Lung (tissue), 12 donors: ENCODE measurements around the gene SDF4. TPM values are rescaled to one million over a fixed set of nuclear protein-coding genes. Genes with fewer than 3 reads are reported as not detected.

Source experiments
- ATAC-seq: fragments of 200-7000 bp; cut with Tn5 transposase; one replicate; pipeline ENCODE4 v1.9.1; 2020; ENCODE audit warnings: moderate number of reproducible peaks; ENCODE audit not compliant: insufficient read depth, low FRiP score
- DNase-seq, 3 donors: peaks; one replicate each; pipeline ENCODE4 v3.0.0-alpha.2; 2013 to 2017
- H3K27ac ChIP-seq, 2 donors: one replicate each; pipeline ENCODE4 v1.5.1; 2013; ENCODE audit warnings: mild to moderate bottlenecking in 2 of 2, moderate library complexity in 2 of 2, control low read depth in 1 of 2, inconsistent platforms in 1 of 2, low read depth in 1 of 2, low read length in 1 of 2
- H3K27me3 ChIP-seq, 3 donors: one replicate each; pipeline ENCODE4 v1.5.1; 2013; ENCODE audit warnings: low read length in 2 of 3; ENCODE audit not compliant: control insufficient read depth in 3 of 3, insufficient read depth in 3 of 3
- H3K36me3 ChIP-seq, 4 donors: one replicate each; pipeline ENCODE4 v1.5.1; 2013; ENCODE audit warnings: low read length in 4 of 4, mild to moderate bottlenecking in 1 of 4, moderate library complexity in 1 of 4; ENCODE audit not compliant: control insufficient read depth in 4 of 4, insufficient read depth in 4 of 4
- H3K4me1 ChIP-seq, 5 donors: one replicate each; pipeline ENCODE4 v1.5.1; 2013; ENCODE audit warnings: low read length in 5 of 5, mild to moderate bottlenecking in 2 of 5, moderate library complexity in 1 of 5; ENCODE audit not compliant: control insufficient read depth in 5 of 5, insufficient read depth in 5 of 5
- H3K4me3 ChIP-seq: one replicate; pipeline ENCODE4 v1.5.1; 2013; ENCODE audit warnings: mild to moderate bottlenecking, control low read depth, moderate library complexity
- H3K9ac ChIP-seq, 2 donors: one replicate each; pipeline ENCODE4 v1.5.1; 2013; ENCODE audit warnings: low read length in 2 of 2, control low read depth in 1 of 2; ENCODE audit not compliant: insufficient read depth in 1 of 2
- H3K9me3 ChIP-seq, 4 donors: one replicate each; pipeline ENCODE4 v1.5.1; 2013; ENCODE audit warnings: low read length in 3 of 4, mild to moderate bottlenecking in 1 of 4, moderate library complexity in 1 of 4; ENCODE audit not compliant: control insufficient read depth in 4 of 4, insufficient read depth in 3 of 4
- CTCF ChIP-seq: IDR thresholded peaks from 2 replicates; pipeline ENCODE4 v1.5.1; 2012; ENCODE audit warnings: mild to moderate bottlenecking; ENCODE audit errors: control extremely low read depth, extremely low read depth
- WGBS, 2 donors: extraction: QIAGEN DNeasy Blood & Tissue Kit; methylation state at CpG; one replicate each; pipeline ENCODE4 v1.1.7; 2013; 5-methylcytosine and 5-hydroxymethylcytosine counted together
- polyA plus RNA-seq, 2 donors: library from polyadenylated mRNA; stranded (reverse); fragments of 200-250 nt; gene quantifications; one replicate each; pipeline ENCODE4 v1.2.1, GENCODE V29; 2013
- total RNA-seq, 2 donors: library from RNA; depleted of rRNA in 1 of 2; stranded (reverse); fragments of >200 nt in 1 of 2; gene quantifications; one replicate each; pipeline ENCODE4 v1.2.1, GENCODE V29; 2014 to 2021
- donor health status: control.
- donor health status: control.
- donor health status: Bipolar disorder and iron deficiency.
- donor health status: healthy.
- donor health status: DM: yes; HTN: yes; CAD: no.

SDF4 gene
- total and polyA plus RNA-seq, 4 donors: 65.7 to 189 (median 143) TPM

DNA sequence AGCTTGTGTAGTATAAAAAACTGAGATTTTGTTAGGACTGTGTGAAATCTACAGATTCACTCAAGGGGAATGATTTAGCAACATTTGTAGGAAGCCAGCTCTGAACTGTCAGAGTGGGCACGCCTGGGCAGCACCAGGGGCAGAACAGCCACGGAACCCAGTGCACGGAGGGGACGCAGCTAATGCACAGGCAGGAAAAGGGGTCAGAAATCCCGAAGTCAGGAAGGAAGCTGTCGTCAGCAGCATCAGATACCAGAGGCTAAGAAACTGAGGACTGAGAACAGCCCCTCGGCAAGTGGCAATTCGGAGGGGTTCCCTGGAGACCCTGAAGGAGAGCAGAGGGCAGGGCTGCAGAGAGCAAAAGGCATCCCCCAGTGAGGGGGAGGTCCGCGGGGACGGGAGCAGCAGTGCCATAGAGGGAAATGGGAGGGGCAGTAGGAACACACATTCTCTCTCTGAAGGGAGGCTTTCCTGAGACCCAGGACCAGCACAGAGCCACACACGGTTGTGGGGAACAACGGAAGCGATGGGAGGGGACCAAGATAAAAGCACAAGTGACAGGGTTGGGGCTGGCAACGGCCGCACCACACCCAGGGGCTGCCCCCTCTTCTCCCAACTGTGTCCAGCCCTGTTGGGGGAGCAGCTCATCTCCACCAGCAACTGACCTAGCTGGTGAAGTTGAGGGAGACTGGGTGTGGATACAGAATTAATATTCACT lies 29.2 kb upstream of the SDF4 start:
- 54 to 57% methylated on average over 16 of the region's 16 CpGs for WGBS, 2 donors
- ATAC-seq: no peak
- no peak for DNase-seq

DNA sequence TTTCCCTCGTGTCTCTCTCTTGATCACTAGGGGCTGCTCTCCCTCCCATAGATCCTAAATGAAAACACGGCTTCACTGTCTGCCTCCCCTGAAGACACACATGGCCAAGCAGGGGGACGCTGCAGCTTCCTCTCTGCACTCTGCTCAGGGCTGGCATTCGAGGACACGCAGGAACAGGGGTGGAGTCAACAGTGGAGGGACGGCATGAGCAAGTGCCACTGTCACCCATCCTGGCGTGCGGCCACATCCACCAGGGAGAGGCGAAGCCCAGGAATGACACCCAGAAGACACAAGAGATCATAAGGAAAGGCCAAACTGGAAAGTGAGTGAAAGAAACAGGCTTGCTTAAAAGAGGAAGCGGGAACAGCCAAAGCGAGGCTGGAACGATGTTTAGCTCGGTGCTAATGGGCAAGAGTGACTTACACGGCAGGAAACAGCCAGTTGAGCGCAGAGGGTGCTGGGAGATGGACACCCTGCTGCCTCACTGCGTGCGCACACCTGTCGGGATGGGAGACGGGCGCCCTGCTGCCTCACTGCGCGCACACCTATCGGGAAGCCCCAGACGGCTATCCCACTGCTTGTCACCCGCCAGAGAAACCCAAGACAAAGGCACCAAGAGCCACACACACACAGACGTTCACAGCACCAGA lies 28.3 kb upstream of the SDF4 start:
- Histone ChIP-seq H3K36me3 (peaks cover 9 to 60% (median 12%) of the 10 kb centered on the region in 4 donors), H3K4me3 (no peak overlapping the region), H3K27ac (peak overlapping the region in 1 of 2 donors; percentile 49), H3K9me3 (peaks cover 0 to 5% (median 0%) of the 10 kb centered on the region in 4 donors), H3K9ac (no peak overlapping the region), H3K4me1 (peaks cover 0 to 10% (median 0%) of the 10 kb centered on the region in 5 donors), H3K27me3 (no peaks in the 10 kb centered on the region)
- no peak for TF ChIP-seq CTCF
- 74 to 82% methylated on average over 26 of the region's 26 CpGs for WGBS, 2 donors
- ATAC-seq: no peak
- no peak for DNase-seq

More for the DNA sequence above, 29.2 kb upstream of the SDF4 start:
- Histone ChIP-seq H3K9me3 (peaks cover 0 to 5% (median 0%) of the 10 kb centered on the region in 4 donors), H3K4me3 (no peak overlapping the region), H3K27me3 (no peaks in the 10 kb centered on the region), H3K4me1 (peaks cover 0 to 10% (median 0%) of the 10 kb centered on the region in 5 donors), H3K27ac (peak overlapping the region in 1 of 2 donors; percentile 51), H3K36me3 (peaks cover 6 to 56% (median 14%) of the 10 kb centered on the region in 4 donors), H3K9ac (no peak overlapping the region)
- TF ChIP-seq CTCF: no peak

DNA sequence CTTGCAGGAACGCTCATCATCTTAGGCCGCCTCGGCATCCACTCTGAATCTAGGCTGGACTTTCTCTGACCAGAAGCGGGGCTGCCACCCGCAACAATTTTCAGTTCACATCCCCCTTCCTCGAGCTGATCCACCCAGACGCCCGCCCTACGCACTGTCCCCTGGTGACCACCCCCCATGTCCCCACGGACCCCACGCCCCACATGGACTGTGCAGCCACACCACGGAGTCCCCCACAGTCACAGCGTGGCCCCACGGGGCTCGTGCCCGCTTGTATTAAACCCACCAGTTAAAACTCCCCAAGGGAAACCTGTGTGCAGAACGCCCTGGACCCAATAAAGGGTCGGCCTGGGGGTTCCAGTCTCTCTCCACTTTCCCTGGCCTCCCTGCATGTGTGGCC lies 27.7 kb upstream of the SDF4 start:
- 95% methylated on average over 18 of the region's 18 CpGs for WGBS, 2 donors
- H3K36me3 ChIP-seq: peaks cover 8 to 61% (median 14%) of the 10 kb centered on the region in 4 donors
- DNase-seq: no peak

More for the DNA sequence above, 27.7 kb upstream of the SDF4 start:
- Histone ChIP-seq H3K9me3 (peaks cover 0 to 5% (median 0%) of the 10 kb centered on the region in 4 donors), H3K4me3 (no peak overlapping the region), H3K27me3 (no peaks in the 10 kb centered on the region), H3K4me1 (peaks cover 0 to 10% (median 0%) of the 10 kb centered on the region in 5 donors), H3K27ac (no peak overlapping the region), H3K9ac (no peak overlapping the region)
- ATAC-seq: no peak
- no peak for TF ChIP-seq CTCF
